Mucosa of stomach (tissue), 1 donor: ENCODE measurements around the gene NEK1.

Source experiments
- H3K27me3 ChIP-seq: one replicate; pipeline ENCODE4 v1.7.0; 2013; ENCODE audit warnings: mild to moderate bottlenecking, low read length; ENCODE audit not compliant: control insufficient read depth, insufficient read depth
- H3K36me3 ChIP-seq: one replicate; pipeline ENCODE4 v1.7.0; 2013; ENCODE audit warnings: low read length; ENCODE audit not compliant: control insufficient read depth, insufficient read depth
- H3K4me1 ChIP-seq: one replicate; pipeline ENCODE4 v1.7.0; 2013; ENCODE audit warnings: mild to moderate bottlenecking, low read length; ENCODE audit not compliant: control insufficient read depth, insufficient read depth
- H3K4me3 ChIP-seq: one replicate; pipeline ENCODE4 v1.7.0; 2013; ENCODE audit warnings: low read length
- H3K9ac ChIP-seq: one replicate; pipeline ENCODE4 v1.7.0; 2013; ENCODE audit warnings: mild to moderate bottlenecking, low read length, moderate library complexity
- H3K9me3 ChIP-seq: one replicate; pipeline ENCODE4 v1.7.0; 2013; ENCODE audit warnings: mild to moderate bottlenecking, low read length, moderate library complexity; ENCODE audit not compliant: control insufficient read depth
- donor health status: Pancreatic carcinoma.

Gene NEK1

DNA sequence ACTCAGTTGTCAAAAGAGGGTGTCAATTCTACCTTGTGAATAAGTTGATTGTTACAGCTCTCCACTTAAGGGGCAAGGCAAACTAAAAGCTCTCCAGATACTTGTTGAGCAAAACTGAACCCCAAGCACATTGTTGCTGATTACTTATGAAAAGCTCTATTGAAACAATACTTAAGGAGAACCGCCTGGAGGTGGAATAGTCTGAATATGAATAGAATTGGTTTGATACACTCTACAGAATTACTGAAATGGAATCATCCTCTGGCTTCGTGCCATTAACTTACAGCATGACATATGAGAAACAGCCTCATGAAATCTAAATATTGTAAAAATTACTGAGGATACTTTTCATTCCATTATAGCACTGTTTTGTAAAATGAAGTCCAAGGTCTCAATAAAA, 214.6 kb downstream of the NEK1 start:
- Histone ChIP-seq H3K27me3 (no peaks in the 10 kb centered on the region), H3K36me3 (no peaks in the 10 kb centered on the region), H3K9ac (no peak overlapping the region), H3K4me3 (no peak overlapping the region), H3K4me1 (no peaks in the 10 kb centered on the region), H3K9me3 (no peaks in the 10 kb centered on the region)

DNA sequence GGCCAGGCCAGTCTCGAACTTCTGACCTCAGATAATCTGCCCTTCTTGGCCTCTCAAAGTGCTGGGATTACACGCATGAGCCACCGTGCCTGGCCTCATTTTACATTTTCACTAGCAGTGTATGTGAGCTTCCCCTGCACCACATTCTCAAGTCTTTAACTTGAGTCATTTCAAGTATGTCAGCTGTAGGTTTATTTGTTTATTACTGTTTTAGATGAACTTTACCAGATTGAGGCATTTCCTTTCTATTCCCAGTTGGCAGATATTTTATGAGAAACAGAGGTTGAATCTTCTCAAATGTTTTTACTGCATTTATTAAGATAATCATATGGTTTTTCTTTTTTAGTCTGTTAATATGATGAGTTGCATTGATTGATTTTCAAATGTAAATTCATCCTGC, 227.0 kb downstream of the NEK1 start:
- no peaks in the 10 kb centered on the region for H3K9me3 ChIP-seq
- H3K9ac ChIP-seq: no peak overlapping the region
- no peak overlapping the region for H3K4me3 ChIP-seq
- no peaks in the 10 kb centered on the region for H3K27me3 ChIP-seq
- H3K36me3 ChIP-seq: no peaks in the 10 kb centered on the region
- H3K4me1 ChIP-seq: no peaks in the 10 kb centered on the region

DNA sequence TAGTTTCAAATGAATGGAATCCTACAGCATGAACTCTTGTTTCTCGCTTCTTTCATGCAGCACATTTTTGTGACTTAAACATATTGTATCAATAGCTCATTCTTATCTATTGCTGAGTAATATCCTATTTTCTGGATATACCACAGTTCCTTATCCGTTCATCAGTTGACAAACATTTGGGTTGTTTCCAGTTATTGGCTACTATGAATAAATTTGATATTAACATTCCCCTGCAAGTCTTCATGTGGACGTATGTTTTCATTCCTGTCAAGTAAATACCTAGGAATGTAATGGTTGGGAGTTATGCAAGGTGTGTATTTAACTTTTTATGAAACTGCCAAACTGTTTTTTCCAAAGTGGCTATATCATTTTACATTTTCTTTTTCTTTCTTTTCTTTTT, 227.6 kb downstream of the NEK1 start:
- Histone ChIP-seq H3K36me3 (no peaks in the 10 kb centered on the region), H3K4me1 (no peaks in the 10 kb centered on the region), H3K9me3 (no peaks in the 10 kb centered on the region), H3K9ac (no peak overlapping the region), H3K27me3 (no peaks in the 10 kb centered on the region), H3K4me3 (no peak overlapping the region)

DNA sequence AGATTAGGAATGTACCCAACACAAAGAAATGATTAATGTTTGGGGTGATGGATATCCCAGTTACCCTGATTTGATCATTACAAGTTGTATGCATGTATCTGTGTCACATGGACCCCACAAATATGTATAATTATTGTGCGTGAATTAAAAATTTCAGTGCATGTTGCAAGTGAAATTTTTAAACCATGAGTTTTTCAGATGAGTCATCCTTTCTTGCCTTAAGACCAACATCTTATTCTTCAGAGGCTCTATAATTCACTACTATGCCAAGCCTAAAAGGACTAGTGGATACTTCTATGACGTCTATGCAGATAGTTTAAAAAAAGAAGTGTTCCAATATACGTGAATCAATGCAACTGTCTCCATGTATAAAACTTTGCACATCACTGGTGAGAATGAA, 228.7 kb downstream of the NEK1 start:
- no peaks in the 10 kb centered on the region for H3K36me3 ChIP-seq
- no peaks in the 10 kb centered on the region for H3K4me1 ChIP-seq
- no peak overlapping the region for H3K4me3 ChIP-seq
- no peaks in the 10 kb centered on the region for H3K9me3 ChIP-seq
- H3K27me3 ChIP-seq: no peaks in the 10 kb centered on the region
- no peak overlapping the region for H3K9ac ChIP-seq

DNA sequence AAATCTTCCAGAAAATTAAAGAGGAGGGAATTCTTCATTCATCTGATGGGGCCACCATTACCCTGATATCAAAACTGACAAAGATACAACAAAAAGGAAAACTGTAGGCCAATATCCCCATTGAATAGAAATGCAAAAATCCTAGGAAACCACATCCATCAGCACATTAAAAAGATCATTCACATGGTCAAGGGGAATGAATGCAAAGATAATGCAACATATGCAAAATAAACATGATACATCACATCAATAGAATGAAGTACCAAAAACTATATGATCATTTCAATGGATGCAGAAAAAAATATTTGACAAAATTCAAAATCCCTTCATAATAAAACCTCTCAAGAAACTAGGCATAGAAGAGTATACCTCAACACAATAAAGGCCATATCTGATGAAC, 232.7 kb downstream of the NEK1 start:
- H3K4me1 ChIP-seq: no peaks in the 10 kb centered on the region
- no peak overlapping the region for H3K9ac ChIP-seq
- no peaks in the 10 kb centered on the region for H3K36me3 ChIP-seq
- H3K4me3 ChIP-seq: no peak overlapping the region
- H3K9me3 ChIP-seq: no peaks in the 10 kb centered on the region
- H3K27me3 ChIP-seq: no peaks in the 10 kb centered on the region

DNA sequence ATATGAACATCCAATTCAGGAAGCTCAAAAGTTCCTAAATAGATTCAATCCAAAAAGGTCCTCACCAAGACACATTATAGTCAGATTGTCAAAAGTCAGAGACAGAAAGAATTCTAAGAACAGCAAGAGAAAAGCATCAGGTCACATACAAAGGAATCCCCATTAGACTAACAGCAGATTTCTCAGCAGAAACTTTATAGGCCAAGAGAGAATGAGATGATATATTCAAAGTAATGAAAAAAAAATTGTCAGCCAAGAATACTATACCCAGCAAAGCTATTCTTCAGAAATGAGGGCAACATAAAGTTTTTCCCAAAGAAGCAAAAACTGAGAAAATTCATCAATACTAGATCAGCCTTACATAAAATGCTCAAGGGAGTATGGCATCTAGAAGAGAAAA, 235.0 kb downstream of the NEK1 start:
- Histone ChIP-seq H3K4me3 (no peak overlapping the region), H3K36me3 (no peaks in the 10 kb centered on the region), H3K27me3 (no peaks in the 10 kb centered on the region), H3K9me3 (no peaks in the 10 kb centered on the region), H3K4me1 (no peaks in the 10 kb centered on the region), H3K9ac (no peak overlapping the region)

DNA sequence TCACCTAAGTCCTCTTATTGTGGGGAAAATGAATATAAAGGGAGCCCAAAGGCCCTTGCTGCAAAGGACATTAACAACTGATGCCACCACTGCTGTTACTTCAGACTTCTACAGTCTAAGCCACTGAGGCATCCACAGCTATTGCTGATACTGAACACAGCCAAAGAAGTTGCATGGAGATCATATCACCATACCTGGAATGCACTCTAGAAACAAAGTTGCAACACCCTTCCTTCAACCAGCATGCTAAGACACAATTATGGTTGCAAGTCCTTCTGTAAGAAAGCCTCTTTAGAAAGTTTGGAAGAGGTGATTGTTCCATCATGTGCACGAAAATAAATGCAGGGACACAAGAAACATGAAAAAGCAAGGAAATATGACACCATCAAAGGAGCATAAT, 236.0 kb downstream of the NEK1 start:
- Histone ChIP-seq H3K4me3 (no peak overlapping the region), H3K27me3 (no peaks in the 10 kb centered on the region), H3K9me3 (no peaks in the 10 kb centered on the region), H3K4me1 (no peaks in the 10 kb centered on the region), H3K9ac (no peak overlapping the region), H3K36me3 (no peaks in the 10 kb centered on the region)

DNA sequence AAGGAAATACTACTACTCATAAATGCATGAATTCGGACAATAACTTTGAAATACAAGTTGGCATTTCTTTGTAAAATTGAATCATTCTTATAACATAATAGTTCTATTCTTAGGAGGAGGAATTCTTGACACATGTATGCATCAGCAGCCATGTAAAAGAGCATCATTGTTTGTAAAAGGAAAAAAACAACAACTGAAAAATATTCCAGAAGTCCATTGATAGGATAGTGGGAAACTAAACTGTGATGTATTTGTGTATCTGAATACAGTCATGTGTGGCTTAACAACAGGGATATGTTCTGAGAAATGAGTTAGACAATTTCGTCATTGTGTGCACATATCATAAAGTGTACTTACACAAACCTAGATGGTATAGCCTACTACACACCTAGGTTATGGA, 239.6 kb downstream of the NEK1 start:
- Histone ChIP-seq H3K9ac (no peak overlapping the region), H3K4me3 (no peak overlapping the region), H3K27me3 (no peaks in the 10 kb centered on the region), H3K9me3 (no peaks in the 10 kb centered on the region), H3K36me3 (no peaks in the 10 kb centered on the region), H3K4me1 (no peaks in the 10 kb centered on the region)

DNA sequence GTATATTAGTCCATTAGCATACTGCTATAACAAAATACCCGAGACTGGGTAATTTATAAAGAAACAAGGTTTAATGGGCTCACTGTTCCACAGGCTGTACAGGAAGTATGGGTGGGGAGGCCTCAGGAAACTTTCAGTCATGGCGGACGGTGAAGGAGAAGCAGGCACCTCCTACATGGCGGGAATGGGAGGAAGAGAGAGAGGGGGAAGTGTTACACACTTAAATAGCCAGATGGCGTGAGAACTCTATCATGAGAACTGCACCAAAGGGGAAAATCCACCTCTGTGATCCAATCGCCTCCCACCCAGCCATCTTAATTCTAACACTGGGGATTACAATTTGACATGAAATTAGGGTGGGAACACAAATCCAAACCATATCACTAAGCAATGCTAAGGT, 242.7 kb downstream of the NEK1 start:
- Histone ChIP-seq H3K27me3 (no peaks in the 10 kb centered on the region), H3K4me3 (no peak overlapping the region), H3K9ac (no peak overlapping the region), H3K9me3 (no peaks in the 10 kb centered on the region), H3K4me1 (no peaks in the 10 kb centered on the region), H3K36me3 (no peaks in the 10 kb centered on the region)

DNA sequence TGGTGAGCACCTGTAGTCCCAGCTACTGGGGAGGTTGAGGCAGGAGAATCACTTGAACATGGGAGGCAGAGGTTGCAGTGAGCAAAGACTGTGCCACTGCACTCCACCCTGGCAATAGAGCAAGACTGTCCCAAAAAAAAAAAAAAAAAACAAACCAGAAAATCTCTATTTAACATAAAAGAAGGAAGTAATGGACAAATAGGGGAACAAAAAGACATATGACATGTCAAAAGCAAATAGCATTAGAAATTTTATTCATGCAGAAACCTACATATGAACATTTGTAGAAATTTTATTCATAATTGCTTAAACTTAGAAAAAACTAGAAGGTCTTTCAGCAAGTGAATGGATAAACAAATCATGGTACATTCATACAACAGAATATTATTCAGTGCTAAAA, 244.6 kb downstream of the NEK1 start:
- H3K9me3 ChIP-seq: no peaks in the 10 kb centered on the region
- no peak overlapping the region for H3K4me3 ChIP-seq
- H3K27me3 ChIP-seq: no peaks in the 10 kb centered on the region
- peaks cover 4% of the 10 kb centered on the region for H3K4me1 ChIP-seq
- H3K9ac ChIP-seq: no peak overlapping the region
- no peaks in the 10 kb centered on the region for H3K36me3 ChIP-seq

DNA sequence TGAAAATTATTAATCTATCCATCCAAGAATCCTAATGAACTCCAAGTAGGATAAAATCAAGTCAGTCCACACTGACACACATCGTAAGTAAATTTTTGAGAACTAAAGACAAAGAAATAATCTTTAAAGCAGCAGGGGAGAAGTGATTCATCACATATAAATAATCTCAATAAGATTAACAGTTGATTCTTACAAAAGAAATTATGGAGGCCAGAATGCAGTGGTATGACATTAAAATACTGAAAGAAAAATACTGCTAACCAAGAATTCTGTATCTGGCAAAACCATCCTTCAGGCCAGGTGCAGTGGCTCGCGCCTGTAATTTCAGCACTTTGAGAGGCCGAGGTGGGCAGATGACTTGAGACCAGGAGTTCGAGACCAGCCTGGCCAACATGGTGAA, 245.6 kb downstream of the NEK1 start:
- Histone ChIP-seq H3K9ac (no peak overlapping the region), H3K4me1 (peaks cover 4% of the 10 kb centered on the region), H3K9me3 (no peaks in the 10 kb centered on the region), H3K36me3 (no peaks in the 10 kb centered on the region), H3K27me3 (no peaks in the 10 kb centered on the region), H3K4me3 (no peak overlapping the region)

DNA sequence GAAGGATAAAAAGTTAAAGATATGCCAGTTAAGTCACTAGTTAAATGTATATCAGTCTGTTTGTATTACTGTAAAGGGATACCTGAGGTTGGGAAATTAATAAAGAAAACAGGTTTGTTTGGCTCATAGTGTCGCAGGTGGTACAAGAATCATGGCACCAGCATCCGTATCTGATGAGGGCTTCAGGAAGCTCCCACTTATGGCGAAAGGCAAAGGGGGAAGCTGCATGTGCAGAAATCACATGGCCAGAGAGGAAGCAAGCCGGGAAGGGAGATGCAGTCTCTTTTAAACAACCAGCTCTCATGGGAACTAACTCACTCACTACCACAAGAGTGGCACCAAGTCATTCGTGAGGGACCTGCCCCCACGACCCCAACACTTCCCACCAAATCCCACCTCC, 249.8 kb downstream of the NEK1 start:
- Histone ChIP-seq H3K4me3 (no peak overlapping the region), H3K36me3 (no peaks in the 10 kb centered on the region), H3K9me3 (no peaks in the 10 kb centered on the region), H3K4me1 (peaks cover 4% of the 10 kb centered on the region), H3K9ac (no peak overlapping the region), H3K27me3 (no peaks in the 10 kb centered on the region)

DNA sequence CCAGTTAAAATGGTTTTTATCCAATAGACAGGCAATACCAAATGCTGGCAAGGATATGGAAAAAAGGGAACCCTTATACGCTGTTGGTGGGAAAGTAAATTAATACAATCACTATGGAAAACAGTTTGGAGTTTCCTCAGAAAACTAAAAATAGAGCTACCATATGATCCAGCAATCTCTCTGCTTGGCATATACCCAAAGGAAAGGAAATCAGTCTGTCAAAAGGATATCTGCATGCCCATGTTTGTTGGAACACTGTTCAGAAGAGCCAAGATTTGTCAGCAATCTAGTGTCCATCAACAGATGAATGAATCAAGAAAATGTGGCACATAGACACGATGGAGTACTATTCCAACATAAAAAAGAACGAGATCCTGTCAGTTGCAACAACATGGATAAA, 250.6 kb downstream of the NEK1 start:
- H3K4me3 ChIP-seq: no peak overlapping the region
- no peaks in the 10 kb centered on the region for H3K36me3 ChIP-seq
- no peaks in the 10 kb centered on the region for H3K9me3 ChIP-seq
- H3K27me3 ChIP-seq: no peaks in the 10 kb centered on the region
- H3K4me1 ChIP-seq: peaks cover 4% of the 10 kb centered on the region
- H3K9ac ChIP-seq: no peak overlapping the region
